GM21360 (cell line): ENCODE data around the gene KCTD3.
A peak's percentile ranks its signal among the peaks of the same experiment; 100 is the strongest.

ENCODE experiments used
- ATAC-seq: cut with Tn5 transposase; IDR thresholded peaks from one replicate; pipeline ENCODE4 v1.9.1; 2021; ENCODE audit warnings: mild to moderate bottlenecking, moderate library complexity; ENCODE audit not compliant: unreplicated experiment

Gene KCTD3

GRCh38 chr1:215566556-215567490, at the start of gene KCTD3:
TSS of gene KCTD3 (plus strand) at chr1:215567304. CDS start at chr1:215567686, 382 bp downstream.
- peak; percentile 66 for ATAC-seq

- ATAC-seq = no peak
Measured at GRCh38 chr1:215517441-215517891, 49.6 kb upstream of the KCTD3 start.

GRCh38 chr1:215518594-215518993, 48.5 kb upstream of the KCTD3 start:
- no peak for ATAC-seq

GRCh38 chr1:215521279-215521678, 45.8 kb upstream of the KCTD3 start:
- ATAC-seq = no peak

GRCh38 chr1:215523128-215523861, 43.8 kb upstream of the KCTD3 start:
- no peak for ATAC-seq

- ATAC-seq = no peak
Measured at GRCh38 chr1:215523906-215524305, 43.2 kb upstream of the KCTD3 start.

- ATAC-seq = peak; percentile 55
Measured at GRCh38 chr1:215526147-215526845, 40.8 kb upstream of the KCTD3 start.

- no peak for ATAC-seq
Measured at GRCh38 chr1:215526846-215527151, 40.3 kb upstream of the KCTD3 start.

- ATAC-seq = no peak
Measured at GRCh38 chr1:215529111-215529510, 38.0 kb upstream of the KCTD3 start.

GRCh38 chr1:215529571-215529970, 37.5 kb upstream of the KCTD3 start:
- ATAC-seq = no peak

GRCh38 chr1:215530401-215530984, 36.6 kb upstream of the KCTD3 start:
- no peak for ATAC-seq

- ATAC-seq = no peak
Measured at GRCh38 chr1:215539803-215540570, 27.1 kb upstream of the KCTD3 start.

GRCh38 chr1:215542301-215542700, 24.8 kb upstream of the KCTD3 start:
- ATAC-seq = no peak

GRCh38 chr1:215543191-215543606, 23.9 kb upstream of the KCTD3 start:
- peak; percentile 93 for ATAC-seq

- ATAC-seq = no peak
Measured at GRCh38 chr1:215543806-215544205, 23.3 kb upstream of the KCTD3 start.

- ATAC-seq = no peak
Measured at GRCh38 chr1:215544566-215544965, 22.5 kb upstream of the KCTD3 start.

- no peak for ATAC-seq
Measured at GRCh38 chr1:215545096-215545495, 22.0 kb upstream of the KCTD3 start.

- no peak for ATAC-seq
Measured at GRCh38 chr1:215547011-215547410, 20.1 kb upstream of the KCTD3 start.

GRCh38 chr1:215551806-215552205, 15.3 kb upstream of the KCTD3 start:
- no peak for ATAC-seq

- no peak for ATAC-seq
Measured at GRCh38 chr1:215554865-215555264, 12.2 kb upstream of the KCTD3 start.
